NT2/D1 (cell line): ENCODE data around the gene CLMP.

Source experiments
- SUZ12 ChIP-seq: IDR thresholded peaks from 2 replicates; pipeline ENCODE4 v1.6.1; 2011; ENCODE audit not compliant: insufficient read length, insufficient read depth; ENCODE audit errors: extremely low read depth
- YY1 ChIP-seq: IDR thresholded peaks from 2 replicates; pipeline ENCODE4 v1.6.1; 2011; ENCODE audit not compliant: insufficient read length, insufficient read depth
- ZNF274 ChIP-seq: IDR thresholded peaks from 2 replicates; pipeline ENCODE4 v1.6.1; 2011; ENCODE audit warnings: mild to moderate bottlenecking, low read depth, low read length

DNA sequence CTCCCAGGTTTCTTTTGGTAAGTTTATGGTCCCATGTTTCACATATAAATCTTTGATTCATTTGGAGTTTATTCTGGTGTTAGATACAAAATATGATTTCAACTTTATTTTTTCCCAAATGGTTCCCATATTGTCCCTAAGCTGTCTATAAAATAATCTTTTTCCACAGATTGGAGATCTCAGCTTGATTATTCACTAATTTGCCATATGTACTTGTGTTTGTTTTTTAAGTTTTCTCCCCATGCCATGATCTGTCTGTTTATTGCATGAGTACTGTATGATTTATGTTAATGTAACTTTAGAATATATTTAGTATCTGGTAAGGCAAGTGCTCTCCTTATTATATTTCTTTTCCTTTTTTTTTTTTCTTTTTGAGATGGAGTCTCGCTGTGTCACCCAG, 19.9 kb upstream of the CLMP start:
- TF ChIP-seq YY1 (no peak), ZNF274 (no peak), SUZ12 (no peak)
